Body of pancreas (tissue), 4 donors: ENCODE results near the gene ZNF169. TPM values are rescaled to one million over a fixed set of nuclear protein-coding genes. Genes with fewer than 3 reads are reported as not detected.
"Not testable (repeated sequence)": the region's sequence is repeated elsewhere in the genome, so short reads cannot be mapped to it uniquely, and the experiment has no call there.

Experiments used
- ATAC-seq: fragments of 150-250 bp; one replicate; pipeline ENCODE4 v1.9.1; 2016
- DNase-seq, 4 donors: peaks; one replicate each; pipeline ENCODE4 v3.0.0-alpha.2; 2019
- H3K27ac ChIP-seq, 4 donors: fragments of 200-600 bp; sonication (generic); 1 replicate in 3 of 4; 2 replicates in 1 of 4; pipeline versions ENCODE4 v1.5.1 to v1.6.1; 2016 to 2019; ENCODE audit warnings: mild to moderate bottlenecking in 1 of 4, mixed read lengths in 1 of 4, moderate library complexity in 1 of 4
- H3K27me3 ChIP-seq, 2 donors: fragments of 200-600 bp; sonication (generic); one replicate each; pipeline ENCODE4 v1.6.0; 2016; ENCODE audit warnings: mild to moderate bottlenecking in 1 of 2
- H3K36me3 ChIP-seq, 2 donors: fragments of 200-600 bp; sonication (generic); replicated peaks in 1 of 2; 2 replicates each; pipeline ENCODE4 v1.5.1; 2016; ENCODE audit warnings: low read depth in 2 of 2; ENCODE audit not compliant: insufficient read depth in 1 of 2
- H3K4me1 ChIP-seq: fragments of 200-600 bp; sonication (generic); one replicate; pipeline ENCODE4 v1.6.0; 2016
- H3K4me3 ChIP-seq, 2 donors: fragments of 200-600 bp; sonication (generic); 1 replicate in 1 of 2; 2 replicates in 1 of 2; pipeline ENCODE4 v1.5.1; 2016 to 2019
- H3K9me3 ChIP-seq, 3 donors: fragments of 200-600 bp; sonication (generic); 1 replicate in 2 of 3; 2 replicates in 1 of 3; pipeline ENCODE4 v1.5.1; 2016
- WGBS, 2 donors: methylation state at CpG; one replicate each; pipeline ENCODE4 v1.1.5; 2017; 5-methylcytosine and 5-hydroxymethylcytosine counted together
- intact Hi-C: fragments of 100-400 bp; cut with DNase I; formaldehyde crosslinking; loops from one replicate; pipeline ENCODE4 v1.15.1; 2023
- total RNA-seq, 2 donors: library from RNA; depleted of rRNA; stranded (reverse); fragments of >200 nt; gene quantifications; one replicate each; pipeline ENCODE4 v1.1.0, GENCODE V29; 2016

ZNF169 gene
- total RNA-seq, 2 donors from 2014 or later: 6.6 to 7.0 TPM

DNA sequence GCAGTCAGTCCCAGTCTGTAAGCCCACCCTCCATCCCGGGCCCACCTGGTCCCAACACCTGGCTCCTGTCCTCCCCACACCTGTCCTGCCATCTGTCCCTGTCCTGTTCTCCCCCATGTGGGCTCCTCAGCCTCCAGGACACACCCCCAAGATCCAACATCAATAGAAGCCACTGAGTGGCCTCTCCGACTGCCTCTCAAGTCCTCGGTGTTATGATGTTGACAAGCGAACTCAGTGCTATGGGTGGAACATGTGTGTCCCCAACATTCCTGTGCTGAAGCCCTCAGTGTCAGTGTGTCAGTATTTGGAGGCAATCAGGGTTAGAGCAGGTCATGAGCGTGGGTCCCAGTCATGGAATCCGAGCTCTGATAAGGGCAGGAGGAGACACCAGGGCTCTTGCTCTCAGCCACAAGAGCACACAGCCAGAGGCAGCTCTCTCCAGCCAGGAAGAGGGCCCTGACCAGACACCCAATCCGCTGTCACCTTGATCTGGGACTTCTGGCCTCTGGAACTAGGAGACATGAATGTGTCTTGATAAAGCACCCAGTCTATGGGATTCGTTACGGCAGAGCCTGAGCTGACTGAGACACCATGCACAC is 63.3 kb downstream of the ZNF169 start:
- H3K27me3 ChIP-seq, DNase-seq, H3K36me3 ChIP-seq, H3K4me1 ChIP-seq, H3K9me3 ChIP-seq, intact Hi-C loops, H3K4me3 ChIP-seq, ATAC-seq, H3K27ac ChIP-seq: not testable (repeated sequence)
- 83 to 92% methylated on average over 3 of the region's 9 CpGs for WGBS, 2 donors

DNA sequence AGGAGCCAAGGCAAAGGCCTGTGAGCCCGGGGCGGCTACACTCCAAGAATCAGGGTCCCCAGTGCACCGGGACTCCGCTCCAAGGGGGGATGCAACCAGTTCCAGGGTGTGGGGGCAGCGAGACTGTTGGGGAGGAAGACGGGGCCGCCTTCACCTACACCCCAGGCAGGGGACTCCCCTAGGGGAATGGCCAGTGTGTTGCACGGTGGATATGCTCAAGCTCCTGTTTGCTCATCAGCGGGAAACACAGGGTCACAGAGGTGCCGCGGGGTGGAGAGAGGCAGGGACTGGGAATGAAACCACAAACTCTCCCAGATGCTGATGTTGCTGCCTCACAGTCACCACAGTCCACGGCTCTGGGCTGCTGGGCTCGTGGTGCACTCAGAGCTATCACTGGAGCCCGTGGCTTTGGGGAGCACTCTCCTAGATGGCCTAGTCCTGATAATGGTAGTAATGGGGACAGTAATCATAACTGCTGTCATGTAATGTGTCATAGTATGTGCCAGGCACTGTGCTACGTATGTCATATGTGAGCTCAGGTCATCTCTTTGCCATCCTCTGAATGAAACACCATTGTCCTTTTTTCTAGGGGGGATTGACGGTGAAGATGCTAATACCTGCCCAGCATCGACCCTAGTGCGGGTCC is 64.2 kb downstream of the ZNF169 start:
- ATAC-seq, H3K4me1 ChIP-seq, H3K36me3 ChIP-seq, H3K27ac ChIP-seq, H3K4me3 ChIP-seq, DNase-seq, H3K27me3 ChIP-seq, intact Hi-C loops, H3K9me3 ChIP-seq: not testable (repeated sequence)
- WGBS, 2 donors: 67 to 73% methylated on average over 11 to 12 of the region's 18 CpGs

GRCh38 chr9:94325583-94325982 is 66.5 kb downstream of the ZNF169 start:
- H3K9me3 ChIP-seq, ATAC-seq, H3K36me3 ChIP-seq, H3K27ac ChIP-seq, DNase-seq, H3K27me3 ChIP-seq, H3K4me3 ChIP-seq, H3K4me1 ChIP-seq, intact Hi-C loops: not testable (repeated sequence)
- WGBS, 2 donors: 56 to 70% methylated on average over 11 to 15 of the region's 16 CpGs

DNA sequence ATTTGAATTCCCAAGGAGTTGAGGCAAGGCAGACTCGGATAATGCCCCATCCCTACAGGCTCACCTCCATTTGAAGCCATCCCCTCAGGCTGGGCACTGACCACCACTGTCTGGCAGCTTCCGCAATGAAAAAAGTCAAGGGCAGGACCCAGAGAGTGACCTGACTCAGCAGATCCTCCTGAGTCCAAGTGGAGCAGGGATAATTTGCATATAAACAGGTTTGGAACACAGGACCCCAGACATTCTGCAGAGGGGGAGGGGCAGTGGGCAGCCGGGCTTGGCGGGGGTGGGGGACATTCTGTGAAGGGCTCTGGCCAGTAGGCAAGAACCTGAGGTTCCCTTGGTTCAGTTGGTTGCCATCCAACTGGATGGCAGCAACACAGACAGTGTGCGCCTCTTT is 69.4 kb downstream of the ZNF169 start, which contains the start of gene NUTM2F:
TSS of gene NUTM2F (minus strand) at position 101 of the 400 bp plus-strand sequence. CDS start at position 80, 21 bp downstream.
- DNase-seq, H3K9me3 ChIP-seq, H3K4me1 ChIP-seq, H3K4me3 ChIP-seq, intact Hi-C loops, H3K27ac ChIP-seq, H3K36me3 ChIP-seq, ATAC-seq, H3K27me3 ChIP-seq: not testable (repeated sequence)
- WGBS, 2 donors: 69% methylated on average over 2 of the region's 5 CpGs; no CpG with 5 or more reads in 1 of the 2 donors

- H3K4me1 ChIP-seq, intact Hi-C loops, ATAC-seq, H3K27ac ChIP-seq, H3K36me3 ChIP-seq, DNase-seq, H3K9me3 ChIP-seq, H3K4me3 ChIP-seq, H3K27me3 ChIP-seq: not testable (repeated sequence)
- WGBS, 2 donors: 83 to 96% methylated on average over 3 to 4 of the region's 4 CpGs
Measured at GRCh38 chr9:94336445-94336844, 77.3 kb downstream of the ZNF169 start.

GRCh38 chr9:94338723-94339122 is 79.6 kb downstream of the ZNF169 start:
- DNase-seq, H3K4me3 ChIP-seq, H3K27ac ChIP-seq, H3K4me1 ChIP-seq, ATAC-seq, intact Hi-C loops, H3K36me3 ChIP-seq, H3K27me3 ChIP-seq, H3K9me3 ChIP-seq: not testable (repeated sequence)
- WGBS, 2 donors: 59 to 65% methylated on average over 6 to 7 of the region's 7 CpGs

DNA sequence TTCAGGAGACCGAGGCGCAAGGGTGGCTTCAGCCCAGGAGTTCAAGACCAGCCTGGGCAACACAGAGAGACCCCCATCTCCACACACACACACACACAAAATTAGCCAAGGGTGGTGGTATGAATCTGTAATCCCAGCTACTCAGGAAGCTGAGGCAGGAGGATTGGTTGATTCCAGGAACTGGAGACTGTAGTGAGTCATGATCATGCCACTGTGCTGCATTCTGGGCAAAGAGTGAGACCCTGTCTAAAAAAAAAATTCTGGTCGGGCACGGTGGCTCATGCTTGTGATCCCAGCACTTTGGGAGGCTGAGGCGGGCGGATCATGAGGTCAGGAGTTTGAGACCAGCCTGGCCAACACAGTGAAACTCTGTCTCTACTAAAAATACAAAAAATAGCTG is 80.6 kb downstream of the ZNF169 start:
- H3K27ac ChIP-seq, H3K4me1 ChIP-seq, H3K4me3 ChIP-seq, H3K27me3 ChIP-seq, intact Hi-C loops, H3K9me3 ChIP-seq, ATAC-seq, H3K36me3 ChIP-seq, DNase-seq: not testable (repeated sequence)
- 93 to 94% methylated on average over 6 of the region's 6 CpGs for WGBS, 2 donors

DNA sequence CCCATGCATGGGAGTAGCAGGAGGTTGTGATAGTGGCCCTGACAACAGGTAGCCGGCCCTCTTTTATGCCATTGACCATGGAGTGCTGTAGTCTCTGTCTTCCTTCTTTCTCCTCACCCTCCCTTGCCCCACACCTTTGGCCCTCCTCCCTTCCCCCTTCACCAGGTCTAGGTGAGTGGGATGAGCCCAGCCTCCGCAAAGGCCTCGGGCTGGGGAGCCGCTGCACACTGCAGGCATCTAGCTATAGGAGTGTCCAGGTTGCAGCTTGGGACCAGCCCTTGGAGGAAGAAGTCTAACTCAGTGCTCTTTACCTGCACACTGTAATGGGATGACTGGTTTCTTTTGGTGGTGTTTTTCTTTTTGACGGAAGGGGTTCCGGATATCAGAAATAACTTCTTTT is 81.7 kb downstream of the ZNF169 start:
- ATAC-seq, intact Hi-C loops, H3K27me3 ChIP-seq, H3K4me3 ChIP-seq, DNase-seq, H3K4me1 ChIP-seq, H3K9me3 ChIP-seq, H3K27ac ChIP-seq, H3K36me3 ChIP-seq: not testable (repeated sequence)
- 88 to 100% methylated on average over 4 to 5 of the region's 6 CpGs for WGBS, 2 donors

- ATAC-seq, H3K9me3 ChIP-seq, H3K27ac ChIP-seq, H3K4me3 ChIP-seq, H3K36me3 ChIP-seq, H3K4me1 ChIP-seq, intact Hi-C loops, DNase-seq, H3K27me3 ChIP-seq: not testable (repeated sequence)
- 73% methylated on average over 2 of the region's 2 CpGs; no CpG with 5 or more reads in 1 of the 2 donors for WGBS, 2 donors
Measured at GRCh38 chr9:94341703-94342102, 82.6 kb downstream of the ZNF169 start.

DNA sequence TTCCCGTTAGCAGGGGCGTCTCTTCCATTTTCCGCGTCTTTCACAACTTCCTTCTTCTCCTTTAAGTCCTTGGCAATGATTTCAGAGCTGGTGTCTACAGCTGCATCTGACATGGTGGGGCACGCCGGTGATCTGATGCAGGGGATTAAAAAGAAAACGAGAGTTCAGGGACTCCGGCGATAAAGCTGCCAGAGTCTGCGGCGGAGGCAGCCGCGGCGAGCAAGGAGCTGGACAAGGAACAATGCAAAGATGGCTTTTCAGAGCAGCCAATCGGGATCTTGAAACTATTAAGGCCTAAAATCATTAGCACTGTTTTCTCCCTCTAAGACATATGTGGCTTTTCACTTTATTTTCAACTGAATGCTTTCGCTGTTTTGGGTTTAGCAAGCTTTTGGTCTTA is 88.4 kb downstream of the ZNF169 start:
- intact Hi-C loops, DNase-seq: not testable (repeated sequence)
- WGBS, 2 donors: 77 to 78% methylated on average over 9 to 11 of the region's 16 CpGs

GRCh38 chr9:94348754-94349153 is 89.7 kb downstream of the ZNF169 start:
- no CpG with 5 or more reads among the region's 3 CpGs for WGBS, 2 donors
- H3K36me3 ChIP-seq, H3K4me1 ChIP-seq, H3K27ac ChIP-seq, H3K4me3 ChIP-seq, DNase-seq, H3K9me3 ChIP-seq, intact Hi-C loops, ATAC-seq, H3K27me3 ChIP-seq: not testable (repeated sequence)

More for the DNA sequence above, 88.4 kb downstream of the ZNF169 start:
- not testable (repeated sequence) for H3K9me3 ChIP-seq, H3K36me3 ChIP-seq, H3K4me3 ChIP-seq, H3K27me3 ChIP-seq, H3K4me1 ChIP-seq, ATAC-seq, H3K27ac ChIP-seq
